Activated CD8-positive, alpha-beta T cell treated with anti-CD3 and anti-CD28 coated beads for 36 hours (primary cell): ENCODE data around the gene CACHD1. TPM values are rescaled to one million over a fixed set of nuclear protein-coding genes. Genes with fewer than 3 reads are reported as not detected.

Experiments
- ATAC-seq: fragments of 200-7000 bp; cut with Tn5 transposase; one replicate; pipeline ENCODE4 v1.10.0; 2021; ENCODE audit warnings: mild to moderate bottlenecking, moderate library complexity
- CTCF ChIA-PET: fragments of 350-600 bp; sonication (Branson Sonifier 250); formaldehyde crosslinking; loops from one replicate; lab custom pipeline; 2021; ENCODE audit warnings: antibody characterized with exemption; lab: Charles Lee
- POLR2A ChIA-PET: fragments of 350-600 bp; sonication (Branson Sonifier 250); formaldehyde crosslinking; loops from one replicate; lab custom pipeline; 2021; ENCODE audit warnings: antibody characterized with exemption; lab: Charles Lee
- DNase-seq: peaks from one replicate; pipeline ENCODE4 v3.0.0-alpha.2; 2020
- H3K27ac Mint-ChIP-seq: one replicate; pipeline ENCODE4 v1.8.0; 2021; ENCODE audit warnings: mild to moderate bottlenecking, mixed read lengths
- H3K27me3 Mint-ChIP-seq: one replicate; pipeline ENCODE4 v1.8.0; 2021; ENCODE audit warnings: mixed read lengths
- H3K36me3 Mint-ChIP-seq: one replicate; pipeline ENCODE4 v1.8.0; 2021; ENCODE audit warnings: low read depth, mixed read lengths
- H3K4me1 Mint-ChIP-seq: one replicate; pipeline ENCODE4 v1.8.0; 2021; ENCODE audit warnings: low read depth, mixed read lengths
- H3K4me3 Mint-ChIP-seq: one replicate; pipeline ENCODE4 v1.8.0; 2021; ENCODE audit warnings: mild to moderate bottlenecking, moderate library complexity, mixed read lengths
- H3K9me3 Mint-ChIP-seq: one replicate; pipeline ENCODE4 v1.8.0; 2021; ENCODE audit warnings: mixed read lengths
- intact Hi-C: fragments of 100-400 bp; cut with micrococcal nuclease; formaldehyde crosslinking; loops from one replicate; pipeline ENCODE4 v1.10.0; 2022
- total RNA-seq, 2 experiments: library from RNA; stranded (reverse); gene quantifications; one replicate each; pipeline ENCODE4 v1.2.3, GENCODE V29; 2021
- TF ChIP-seq, protein P1 (sequence below): fragments of 200-600 bp; IDR thresholded peaks from one replicate; pipeline ENCODE4 v1.8.0; 2022; ENCODE audit warnings: antibody characterized with exemption, mild to moderate bottlenecking

The CACHD1 gene
- total RNA-seq, 2 experiments from 2014 or later: 2.2 to 2.5 TPM

DNA sequence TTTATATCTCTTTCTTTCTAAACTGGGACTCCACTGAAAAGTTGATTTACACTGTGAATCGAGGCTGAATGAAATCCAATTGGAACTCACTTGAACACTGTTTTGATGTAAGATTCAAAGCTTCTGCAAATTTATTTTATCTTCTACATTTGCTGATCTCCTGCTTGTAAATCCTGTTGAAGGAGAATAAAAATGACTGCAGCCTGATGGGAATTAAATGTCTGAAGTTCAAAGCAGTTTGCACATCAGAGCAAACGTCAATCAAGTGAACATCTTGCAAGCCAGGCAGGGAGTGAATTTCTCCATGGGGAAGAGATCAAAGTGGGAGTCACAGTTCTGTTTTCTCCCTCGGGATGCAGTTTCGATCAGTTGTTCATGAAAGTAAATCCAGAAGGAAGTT lies 127.2 kb downstream of the CACHD1 start:
- H3K4me1 Mint-ChIP-seq: no peaks in the 10 kb centered on the region
- ATAC-seq (no peak), DNase-seq (no peak)
- no peak overlapping the region for H3K27ac Mint-ChIP-seq
- H3K9me3 Mint-ChIP-seq: no peaks in the 10 kb centered on the region
- H3K36me3 Mint-ChIP-seq: no peaks in the 10 kb centered on the region
- intact Hi-C loops: no loop called here
- H3K4me3 Mint-ChIP-seq: no peak overlapping the region
- ChIA-PET CTCF (interaction anchor here (0.8 kb wide), 1 partner anchor 296 kb away, joined by 3 read pairs; no protein-coding TSS in a partner anchor), POLR2A (interaction anchor here (0.8 kb wide), 1 partner anchor 179 kb away, joined by 3 read pairs; no protein-coding TSS in a partner anchor)
- TF ChIP-seq, protein P1, sequence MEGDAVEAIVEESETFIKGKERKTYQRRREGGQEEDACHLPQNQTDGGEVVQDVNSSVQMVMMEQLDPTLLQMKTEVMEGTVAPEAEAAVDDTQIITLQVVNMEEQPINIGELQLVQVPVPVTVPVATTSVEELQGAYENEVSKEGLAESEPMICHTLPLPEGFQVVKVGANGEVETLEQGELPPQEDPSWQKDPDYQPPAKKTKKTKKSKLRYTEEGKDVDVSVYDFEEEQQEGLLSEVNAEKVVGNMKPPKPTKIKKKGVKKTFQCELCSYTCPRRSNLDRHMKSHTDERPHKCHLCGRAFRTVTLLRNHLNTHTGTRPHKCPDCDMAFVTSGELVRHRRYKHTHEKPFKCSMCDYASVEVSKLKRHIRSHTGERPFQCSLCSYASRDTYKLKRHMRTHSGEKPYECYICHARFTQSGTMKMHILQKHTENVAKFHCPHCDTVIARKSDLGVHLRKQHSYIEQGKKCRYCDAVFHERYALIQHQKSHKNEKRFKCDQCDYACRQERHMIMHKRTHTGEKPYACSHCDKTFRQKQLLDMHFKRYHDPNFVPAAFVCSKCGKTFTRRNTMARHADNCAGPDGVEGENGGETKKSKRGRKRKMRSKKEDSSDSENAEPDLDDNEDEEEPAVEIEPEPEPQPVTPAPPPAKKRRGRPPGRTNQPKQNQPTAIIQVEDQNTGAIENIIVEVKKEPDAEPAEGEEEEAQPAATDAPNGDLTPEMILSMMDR: no peak
- no peaks in the 10 kb centered on the region for H3K27me3 Mint-ChIP-seq

DNA sequence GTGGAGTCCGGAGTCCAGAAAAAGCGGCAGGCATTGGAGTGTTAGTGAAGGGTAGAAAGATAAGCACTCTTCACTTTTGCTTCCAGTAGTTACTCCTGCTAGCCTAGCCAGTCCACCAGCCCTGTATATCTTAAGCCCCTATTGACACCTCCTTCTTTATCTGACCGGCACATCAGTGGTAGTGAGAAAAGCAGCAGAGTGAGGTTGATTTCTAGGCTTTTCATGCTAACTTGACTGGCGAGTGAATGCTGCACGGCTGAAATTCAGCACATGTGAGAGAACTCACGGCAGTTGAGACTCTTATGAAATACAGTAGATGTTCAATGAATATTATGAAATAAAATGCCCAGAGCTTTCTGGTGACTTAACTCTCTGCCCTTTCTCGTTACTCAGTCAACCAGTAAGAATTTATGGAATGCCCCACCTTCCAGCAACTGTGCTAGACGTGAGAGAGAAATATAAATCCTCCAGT lies 128.2 kb downstream of the CACHD1 start:
- DNase-seq: no peak
- POLR2A ChIA-PET: no interaction called here
- Mint-ChIP-seq H3K27ac (no peak overlapping the region), H3K36me3 (no peaks in the 10 kb centered on the region), H3K27me3 (no peaks in the 10 kb centered on the region), H3K9me3 (no peaks in the 10 kb centered on the region), H3K4me3 (no peak overlapping the region), H3K4me1 (no peaks in the 10 kb centered on the region)
- CTCF ChIA-PET: no interaction called here
- intact Hi-C loops: no loop called here
- TF ChIP-seq, protein P1: no peak
- no peak for ATAC-seq

DNA sequence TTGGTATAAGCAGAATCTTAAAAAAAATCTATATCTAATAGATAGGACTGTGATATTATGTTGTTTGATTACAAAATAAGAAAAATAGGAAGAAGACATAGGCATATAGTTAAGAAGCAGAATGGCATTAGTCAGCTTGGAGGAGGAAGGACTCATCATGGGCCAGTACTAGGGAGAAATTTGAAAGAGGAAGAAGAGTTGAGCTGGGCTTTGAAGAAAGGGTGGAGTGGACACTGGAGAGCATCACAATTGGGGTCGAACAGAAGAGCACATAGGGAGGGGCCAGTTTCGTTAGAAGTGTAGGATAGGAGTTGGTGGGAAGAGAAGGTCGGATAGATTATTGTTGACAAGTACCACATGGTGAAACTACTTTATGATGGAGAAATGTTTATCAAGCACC lies 129.3 kb downstream of the CACHD1 start:
- no peak for DNase-seq
- no peaks in the 10 kb centered on the region for H3K36me3 Mint-ChIP-seq
- ChIA-PET CTCF (no interaction called here), POLR2A (no interaction called here)
- H3K27me3 Mint-ChIP-seq: no peaks in the 10 kb centered on the region
- TF ChIP-seq, protein P1: no peak
- H3K27ac Mint-ChIP-seq: no peak overlapping the region
- ATAC-seq: no peak
- intact Hi-C loops: no loop called here
- H3K4me3 Mint-ChIP-seq: no peak overlapping the region
- no peaks in the 10 kb centered on the region for H3K9me3 Mint-ChIP-seq
- H3K4me1 Mint-ChIP-seq: no peaks in the 10 kb centered on the region

DNA sequence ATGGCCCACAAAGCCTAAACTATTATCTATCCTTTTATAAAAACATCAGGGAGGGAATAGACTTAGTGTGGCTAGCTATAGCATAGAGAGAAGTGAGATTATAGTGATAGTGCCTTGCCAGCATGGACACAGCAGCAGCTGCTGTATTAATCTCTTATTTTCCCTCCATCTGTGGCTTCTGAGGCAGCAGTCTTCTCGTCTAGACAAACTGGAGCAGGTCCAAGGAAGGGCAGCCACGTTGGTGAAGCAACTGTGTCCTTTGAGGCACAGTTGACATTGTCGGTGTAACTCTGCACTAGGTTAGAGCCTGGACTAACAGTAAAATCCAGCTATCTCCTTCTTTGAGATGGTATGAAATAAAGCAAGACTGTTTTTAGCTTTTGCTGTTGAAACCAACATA lies 131.3 kb downstream of the CACHD1 start:
- DNase-seq (no peak), ATAC-seq (no peak)
- TF ChIP-seq, protein P1: no peak
- POLR2A ChIA-PET: no interaction called here
- CTCF ChIA-PET: interaction anchor here (1.1 kb wide), 1 partner anchor 17 kb away, joined by 3 read pairs; no protein-coding TSS in a partner anchor
- no peak overlapping the region for H3K27ac Mint-ChIP-seq
- no peaks in the 10 kb centered on the region for H3K36me3 Mint-ChIP-seq
- no peaks in the 10 kb centered on the region for H3K4me1 Mint-ChIP-seq
- no peaks in the 10 kb centered on the region for H3K9me3 Mint-ChIP-seq
- no peaks in the 10 kb centered on the region for H3K27me3 Mint-ChIP-seq
- no peak overlapping the region for H3K4me3 Mint-ChIP-seq
- intact Hi-C loops: no loop called here

DNA sequence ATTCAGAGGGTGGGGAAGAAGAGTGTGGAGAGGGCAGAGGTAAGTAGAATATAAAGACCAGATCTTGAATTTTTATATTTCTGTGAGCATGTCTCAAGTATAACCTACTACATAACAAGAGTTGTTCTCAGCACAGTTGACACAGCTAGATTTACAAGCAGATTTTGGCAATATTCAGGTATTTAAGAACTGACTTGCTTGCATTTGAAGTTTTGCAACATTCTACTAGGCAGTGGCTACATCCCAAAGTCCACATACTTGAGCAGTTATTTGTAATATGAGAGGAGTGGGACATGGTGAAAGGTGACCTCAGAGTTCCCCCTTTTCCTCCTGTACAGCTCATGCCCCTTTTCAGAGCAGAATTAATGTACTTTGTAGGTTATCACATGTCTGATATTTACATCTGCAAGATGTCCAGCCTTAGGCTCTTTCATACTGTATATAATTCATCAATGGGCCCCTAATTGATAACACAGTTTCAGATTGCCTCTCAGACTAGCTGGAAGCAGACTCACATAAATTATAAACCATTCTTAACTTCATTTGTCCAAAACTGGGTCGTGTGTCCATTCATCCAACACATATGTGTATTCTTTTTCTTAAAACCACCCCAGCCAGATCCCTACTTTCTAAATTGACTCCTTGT lies 138.2 kb downstream of the CACHD1 start:
- ATAC-seq (no peak), DNase-seq (no peak)
- no peaks in the 10 kb centered on the region for H3K4me1 Mint-ChIP-seq
- H3K9me3 Mint-ChIP-seq: peaks cover 9% of the 10 kb centered on the region
- H3K36me3 Mint-ChIP-seq: peaks cover 14% of the 10 kb centered on the region
- POLR2A ChIA-PET: no interaction called here
- intact Hi-C loops: no loop called here
- CTCF ChIA-PET: interaction anchor here (1.5 kb wide), 1 partner anchor 15 kb away, joined by 4 read pairs; no protein-coding TSS in a partner anchor
- H3K27me3 Mint-ChIP-seq: no peaks in the 10 kb centered on the region
- no peak overlapping the region for H3K4me3 Mint-ChIP-seq
- no peak overlapping the region for H3K27ac Mint-ChIP-seq
- TF ChIP-seq, protein P1: no peak
